Thoracic aorta (tissue), 2 donors: ENCODE measurements around the gene RNF212. TPM values are rescaled to one million over a fixed set of nuclear protein-coding genes. Genes with fewer than 3 reads are reported as not detected.

Experiments used
- ATAC-seq: fragments of 150-250 bp; one replicate; pipeline ENCODE4 v1.8.0; 2017; ENCODE audit warnings: low read depth; ENCODE audit not compliant: insufficient number of reproducible peaks, low FRiP score
- DNase-seq: peaks from one replicate; pipeline ENCODE4 v3.0.0-alpha.2; 2020; ENCODE audit warnings: low spot score
- H3K27ac ChIP-seq, 2 donors: fragments of 200-600 bp; sonication (generic); 1 replicate in 1 of 2; 2 replicates in 1 of 2; pipeline ENCODE4 v1.5.1; 2016; ENCODE audit warnings: mild to moderate bottlenecking in 2 of 2, moderate library complexity in 2 of 2
- H3K27me3 ChIP-seq: fragments of 200-600 bp; sonication (generic); replicated peaks from 2 replicates; pipeline ENCODE4 v1.6.0; 2016; ENCODE audit warnings: mild to moderate bottlenecking; ENCODE audit not compliant: insufficient read depth
- H3K36me3 ChIP-seq: fragments of 200-600 bp; sonication (generic); one replicate; pipeline ENCODE4 v1.5.1; 2016
- H3K4me1 ChIP-seq, 2 donors: fragments of 200-600 bp; sonication (generic); 1 replicate in 1 of 2; 2 replicates in 1 of 2; pipeline versions ENCODE4 v1.5.1 to v1.6.0; 2016; ENCODE audit warnings: low read depth in 2 of 2, mild to moderate bottlenecking in 1 of 2; ENCODE audit not compliant: control insufficient read depth in 1 of 2
- H3K4me3 ChIP-seq: fragments of 200-600 bp; sonication (generic); 2 replicates; pipeline ENCODE4 v1.5.1; 2016; ENCODE audit warnings: mild to moderate bottlenecking
- H3K9me3 ChIP-seq: fragments of 200-600 bp; sonication (generic); 2 replicates; pipeline ENCODE4 v1.5.1; 2016
- CTCF ChIP-seq: fragments of 200-600 bp; sonication (generic); IDR thresholded peaks from one replicate; pipeline ENCODE4 v1.5.1; 2019; ENCODE audit warnings: antibody characterized with exemption
- total RNA-seq, 2 donors: library from RNA; depleted of rRNA; stranded (reverse); fragments of >200 nt; gene quantifications; one replicate each; pipeline versions ENCODE4 v1.1.0 to v1.2.3, GENCODE V29; 2016

The RNF212 gene
- total RNA-seq, 2 donors from 2014 or later = 1.2 to 2.4 TPM

DNA sequence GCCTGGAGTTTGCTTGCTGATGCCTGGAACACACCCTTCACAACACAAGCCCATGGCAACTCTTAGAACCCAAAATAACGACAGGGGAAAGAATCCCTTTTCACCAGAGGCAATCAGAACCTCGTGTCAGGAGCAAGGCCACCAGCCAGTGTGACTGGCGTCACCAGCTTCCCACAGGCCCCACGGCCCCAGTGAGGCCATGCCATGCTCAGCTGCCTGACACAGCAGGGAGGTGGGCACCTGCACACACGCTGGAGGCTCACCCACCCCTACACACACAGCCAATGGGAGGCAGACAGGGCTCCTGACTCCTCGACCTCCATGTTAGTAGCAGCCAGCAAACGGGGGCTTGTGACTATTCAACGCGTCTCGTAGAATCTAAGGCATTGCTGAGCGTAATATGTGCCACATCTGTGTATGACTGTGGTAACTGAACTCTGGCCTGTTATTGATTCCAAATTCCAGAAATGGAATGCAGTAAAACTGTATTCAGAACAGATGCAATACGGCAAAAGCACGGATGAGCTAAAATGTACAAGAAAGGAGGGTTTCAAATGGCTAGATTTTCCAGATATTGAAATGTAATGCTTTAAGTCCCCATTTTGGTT lies 28.5 kb downstream of the RNF212 start:
- Histone ChIP-seq H3K9me3 (no peaks in the 10 kb centered on the region), H3K36me3 (no peaks in the 10 kb centered on the region), H3K4me1 (peaks cover 4 to 12% of the 10 kb centered on the region in 2 donors), H3K4me3 (no peak overlapping the region), H3K27ac (no peak overlapping the region), H3K27me3 (no peaks in the 10 kb centered on the region)
- ATAC-seq (no peak), DNase-seq (no peak)
- TF ChIP-seq CTCF = no peak

DNA sequence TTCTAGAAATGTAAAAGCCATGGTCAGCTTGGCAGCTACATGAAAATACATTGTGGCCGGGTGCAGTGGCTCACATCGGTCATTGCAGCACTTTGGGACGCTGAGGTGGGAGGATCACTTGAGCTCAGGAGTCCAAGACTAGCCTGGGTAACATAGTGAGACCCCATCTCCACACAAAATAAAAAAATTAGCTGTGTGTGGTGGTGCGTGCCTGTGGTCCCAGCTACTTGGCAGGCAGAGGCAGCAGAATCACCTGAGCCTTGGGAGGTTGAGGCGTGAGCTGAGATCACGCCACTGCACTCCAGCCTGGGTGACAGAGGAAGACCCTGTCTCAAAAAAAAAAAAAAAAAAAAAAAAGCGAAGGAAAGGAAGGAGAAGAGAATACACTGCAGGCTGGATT lies 29.0 kb downstream of the RNF212 start:
- H3K27ac ChIP-seq = no peak overlapping the region
- DNase-seq (no peak), ATAC-seq (no peak)
- H3K4me1 ChIP-seq = peaks cover 4 to 12% of the 10 kb centered on the region in 2 donors
- H3K27me3 ChIP-seq = no peaks in the 10 kb centered on the region
- H3K4me3 ChIP-seq = no peak overlapping the region
- TF ChIP-seq CTCF = no peak
- no peaks in the 10 kb centered on the region for H3K36me3 ChIP-seq
- H3K9me3 ChIP-seq = no peaks in the 10 kb centered on the region

GRCh38 chr4:1082215-1083182 lies 30.9 kb downstream of the RNF212 start:
- Histone ChIP-seq H3K4me1 (peaks cover 4 to 12% of the 10 kb centered on the region in 2 donors), H3K27ac (no peak overlapping the region), H3K36me3 (no peaks in the 10 kb centered on the region), H3K27me3 (no peaks in the 10 kb centered on the region), H3K9me3 (no peaks in the 10 kb centered on the region), H3K4me3 (no peak overlapping the region)
- ATAC-seq (peak; percentile 91), DNase-seq (peak; percentile 53)
- TF ChIP-seq CTCF = no peak

DNA sequence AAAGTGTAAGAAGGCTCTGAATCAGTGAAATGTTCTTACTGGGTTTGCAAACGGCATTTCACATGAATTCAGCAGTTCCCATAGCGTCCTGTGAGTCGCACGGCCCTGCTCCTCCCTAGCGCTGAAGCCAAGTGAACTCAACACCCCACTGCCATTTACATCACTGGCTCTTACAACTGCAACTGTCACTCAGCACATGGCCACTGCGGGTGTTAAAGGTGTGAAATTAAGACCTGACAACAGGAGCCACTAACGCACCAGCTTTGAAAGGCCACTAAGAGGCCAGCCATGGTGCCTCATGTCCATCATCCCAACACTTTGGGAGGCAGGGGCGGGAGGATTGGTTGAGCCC lies 31.7 kb downstream of the RNF212 start:
- Histone ChIP-seq H3K4me3 (no peak overlapping the region), H3K27me3 (no peaks in the 10 kb centered on the region), H3K36me3 (no peaks in the 10 kb centered on the region), H3K27ac (no peak overlapping the region), H3K9me3 (no peaks in the 10 kb centered on the region), H3K4me1 (peaks cover 4 to 12% of the 10 kb centered on the region in 2 donors)
- TF ChIP-seq CTCF = no peak
- ATAC-seq (no peak), DNase-seq (no peak)

- peaks cover 4 to 12% of the 10 kb centered on the region in 2 donors for H3K4me1 ChIP-seq
- H3K27ac ChIP-seq = no peak overlapping the region
- no peaks in the 10 kb centered on the region for H3K36me3 ChIP-seq
- TF ChIP-seq CTCF = no peak
- H3K4me3 ChIP-seq = no peak overlapping the region
- no peaks in the 10 kb centered on the region for H3K27me3 ChIP-seq
- no peaks in the 10 kb centered on the region for H3K9me3 ChIP-seq
- DNase-seq (no peak), ATAC-seq (no peak)
These were observed 32.2 kb downstream of the RNF212 start for GRCh38 chr4:1080961-1081688.
